Thyroid gland (tissue), 4 donors: ENCODE results near the gene CD83. TPM values are rescaled to one million over a fixed set of nuclear protein-coding genes. Genes with fewer than 3 reads are reported as not detected.

Source experiments
- DNase-seq, 2 donors: peaks; one replicate each; pipeline ENCODE4 v3.0.0-alpha.2; 2019
- H3K27ac ChIP-seq, 3 donors: fragments of 200-600 bp; sonication (generic); 1 replicate in 2 of 3; 2 replicates in 1 of 3; pipeline ENCODE4 v1.5.1; 2016 to 2019; ENCODE audit warnings: mild to moderate bottlenecking in 1 of 3, moderate library complexity in 1 of 3
- H3K27me3 ChIP-seq: fragments of 200-600 bp; sonication (generic); one replicate; pipeline ENCODE4 v1.5.1; 2019
- H3K36me3 ChIP-seq, 2 donors: fragments of 200-600 bp; sonication (generic); one replicate each; pipeline ENCODE4 v1.5.1; 2016 to 2019
- H3K4me1 ChIP-seq, 2 donors: fragments of 200-600 bp; sonication (generic); one replicate each; pipeline ENCODE4 v1.5.1; 2017 to 2019
- H3K4me3 ChIP-seq, 3 donors: fragments of 200-600 bp; sonication (generic); replicated peaks in 1 of 3; 1 replicate in 2 of 3; 2 replicates in 1 of 3; pipeline ENCODE4 v1.5.1; 2016; ENCODE audit warnings: mild to moderate bottlenecking in 1 of 3
- H3K9me3 ChIP-seq: fragments of 200-600 bp; sonication (generic); one replicate; pipeline ENCODE4 v1.5.1; 2017
- CTCF ChIP-seq, 6 experiments: fragments of 200-600 bp in 3 of 6; fragments of 450-650 bp in 3 of 6; sonication (generic) in 3 of 6; IDR thresholded peaks; one replicate each; pipeline ENCODE4 v1.5.1; 2016 to 2019; ENCODE audit warnings: antibody characterized with exemption in 6 of 6, mild to moderate bottlenecking in 2 of 6, inconsistent platforms in 1 of 6, moderate library complexity in 1 of 6
- POLR2A ChIP-seq, 2 donors: fragments of 450-650 bp; IDR thresholded peaks; one replicate each; pipeline ENCODE4 v1.6.1; 2017; ENCODE audit warnings: antibody characterized with exemption in 2 of 2, mild to moderate bottlenecking in 2 of 2, moderate library complexity in 1 of 2
- WGBS, 2 donors: methylation state at CpG; one replicate each; pipeline ENCODE4 v1.1.5; 2017; 5-methylcytosine and 5-hydroxymethylcytosine counted together
- intact Hi-C: fragments of 100-400 bp; cut with DNase I; formaldehyde crosslinking; loops from one replicate; pipeline ENCODE4 v1.15.1; 2023
- total RNA-seq, 4 donors: library from RNA; depleted of rRNA; stranded (reverse); fragments of >200 nt; gene quantifications; one replicate each; pipeline ENCODE4 v1.2.3, GENCODE V29; 2016

Gene CD83
- total RNA-seq, 4 donors from 2014 or later, result 3.0 to 4.7 (median 3.4) TPM

- Histone ChIP-seq H3K36me3 (no peaks in the 10 kb centered on the region), H3K9me3 (no peaks in the 10 kb centered on the region), H3K4me1 (peaks cover 22 to 44% of the 10 kb centered on the region in 2 donors), H3K4me3 (no peak overlapping the region), H3K27me3 (no peaks in the 10 kb centered on the region), H3K27ac (no peak overlapping the region)
- TF ChIP-seq POLR2A (IDR thresholded peaks at IDR 0.05), result no peak
- no peak for TF ChIP-seq CTCF (IDR thresholded peaks at IDR 0.05)
- DNase-seq, result no peak
- WGBS, 2 donors, result 91 to 94% methylated on average over 4 of the region's 4 CpGs
- intact Hi-C loops, result no loop called here
These were observed 25.7 kb downstream of the CD83 start for GRCh38 chr6:14143305-14143704.

- Histone ChIP-seq H3K27ac (no peak overlapping the region), H3K9me3 (no peaks in the 10 kb centered on the region), H3K36me3 (no peaks in the 10 kb centered on the region), H3K27me3 (no peaks in the 10 kb centered on the region), H3K4me3 (no peak overlapping the region), H3K4me1 (peaks cover 36 to 58% of the 10 kb centered on the region in 2 donors)
- peak; percentile 44 to 61 for DNase-seq
- TF ChIP-seq CTCF (IDR thresholded peaks at IDR 0.05) (peak; percentile 65 to 96 (median 83)), POLR2A (IDR thresholded peaks at IDR 0.05) (no peak)
- WGBS, 2 donors, result 64 to 67% methylated on average over 8 of the region's 8 CpGs
- intact Hi-C loops, result no loop called here
These were observed 27.1 kb downstream of the CD83 start for GRCh38 chr6:14144678-14145113.

GRCh38 chr6:14146506-14147096, 29.0 kb downstream of the CD83 start:
- peak; percentile 90 for DNase-seq
- WGBS, 2 donors, result 30 to 34% methylated on average over 10 of the region's 10 CpGs
- Histone ChIP-seq H3K4me3 (no peak overlapping the region), H3K9me3 (no peaks in the 10 kb centered on the region), H3K27ac (peak overlapping the region in 2 of 3 donors; percentile 41 to 69), H3K27me3 (no peaks in the 10 kb centered on the region), H3K36me3 (no peaks in the 10 kb centered on the region), H3K4me1 (peaks cover 40 to 66% of the 10 kb centered on the region in 2 donors)
- intact Hi-C loops, result no loop called here
- TF ChIP-seq CTCF (IDR thresholded peaks at IDR 0.05) (no peak), POLR2A (IDR thresholded peaks at IDR 0.05) (no peak)

GRCh38 chr6:14147891-14148290, 30.3 kb downstream of the CD83 start:
- TF ChIP-seq POLR2A (IDR thresholded peaks at IDR 0.05) (no peak), CTCF (IDR thresholded peaks at IDR 0.05) (no peak)
- H3K9me3 ChIP-seq, result no peaks in the 10 kb centered on the region
- H3K27ac ChIP-seq, result peak overlapping the region; percentile 4 to 72 (median 52)
- 20 to 39% methylated on average over 7 of the region's 7 CpGs for WGBS, 2 donors
- no peaks in the 10 kb centered on the region for H3K36me3 ChIP-seq
- no peaks in the 10 kb centered on the region for H3K27me3 ChIP-seq
- no peak overlapping the region for H3K4me3 ChIP-seq
- peak; percentile 51 to 60 for DNase-seq
- peaks cover 40 to 58% of the 10 kb centered on the region in 2 donors for H3K4me1 ChIP-seq
- intact Hi-C loops, result no loop called here

GRCh38 chr6:14148471-14148870, 30.9 kb downstream of the CD83 start:
- no peak for TF ChIP-seq POLR2A (IDR thresholded peaks at IDR 0.05)
- no peak for TF ChIP-seq CTCF (IDR thresholded peaks at IDR 0.05)
- H3K27ac ChIP-seq, result peak overlapping the region; percentile 4 to 72 (median 52)
- peaks cover 40 to 58% of the 10 kb centered on the region in 2 donors for H3K4me1 ChIP-seq
- WGBS, 2 donors, result 71 to 84% methylated on average over 5 of the region's 5 CpGs
- no peak overlapping the region for H3K4me3 ChIP-seq
- no peaks in the 10 kb centered on the region for H3K36me3 ChIP-seq
- no peaks in the 10 kb centered on the region for H3K9me3 ChIP-seq
- no peaks in the 10 kb centered on the region for H3K27me3 ChIP-seq
- peak in 1 of 2 donors; percentile 19 for DNase-seq
- intact Hi-C loops, result no loop called here
